NCI-H524 (cell line): ENCODE results near the gene MAP6.
A peak's percentile ranks its signal among the peaks of the same experiment; 100 is the strongest.
"Not testable (repeated sequence)": the region's sequence is repeated elsewhere in the genome, so short reads cannot be mapped to it uniquely, and the experiment has no call there.

Experiments
- DNase-seq, 2 experiments: peaks; one replicate each; lab custom pipeline; 2025; lab: John Stamatoyannopoulos, UW

Gene MAP6

DNA sequence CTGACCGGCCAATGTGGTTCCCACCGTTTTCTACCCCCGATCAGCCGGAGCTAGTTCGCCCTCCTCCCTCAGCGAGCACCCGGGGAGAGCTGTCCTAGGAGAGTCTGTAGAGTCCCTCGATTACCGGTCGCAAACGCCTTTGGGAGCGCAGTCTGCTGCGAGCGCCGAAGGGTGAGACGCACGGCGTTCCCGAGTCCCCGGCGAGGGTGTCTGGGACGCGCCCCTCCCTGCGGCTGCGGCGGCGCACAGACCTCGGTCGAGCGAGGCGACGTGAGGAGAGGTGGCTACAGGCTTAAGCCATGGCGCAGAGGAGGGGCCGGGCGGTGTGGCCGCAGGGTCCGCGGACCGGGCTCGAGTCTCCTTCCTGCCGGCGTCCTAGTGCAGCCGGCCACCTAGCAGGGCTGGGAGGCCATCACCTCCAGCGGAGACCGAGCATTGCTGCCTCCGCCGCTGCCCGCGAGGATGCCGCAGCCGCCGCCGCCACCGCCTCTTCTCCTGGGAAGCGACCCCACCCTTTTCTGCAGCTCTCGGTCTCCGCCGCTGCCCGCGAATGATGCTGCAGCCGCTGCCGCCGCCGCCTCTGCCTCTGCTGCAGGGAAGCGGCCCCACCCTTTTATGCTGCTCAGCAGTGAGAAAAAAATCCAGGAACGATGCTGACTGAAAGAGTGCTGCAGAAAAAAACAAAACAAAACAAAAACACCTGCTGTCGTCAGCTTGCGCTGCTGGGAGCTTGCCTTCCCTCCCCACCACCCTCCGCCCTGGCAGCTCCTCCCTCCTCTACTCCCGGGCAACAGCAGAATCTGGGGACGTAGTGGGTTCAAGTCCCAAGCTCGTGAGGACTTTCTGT, at the start of gene MAP6:
Gene MAP6 (minus strand): TSS at position 588 of the 847 bp plus-strand sequence. CDS start 669 bp downstream, outside the sequence.
- peak; percentile 23 to 41 for DNase-seq

DNA sequence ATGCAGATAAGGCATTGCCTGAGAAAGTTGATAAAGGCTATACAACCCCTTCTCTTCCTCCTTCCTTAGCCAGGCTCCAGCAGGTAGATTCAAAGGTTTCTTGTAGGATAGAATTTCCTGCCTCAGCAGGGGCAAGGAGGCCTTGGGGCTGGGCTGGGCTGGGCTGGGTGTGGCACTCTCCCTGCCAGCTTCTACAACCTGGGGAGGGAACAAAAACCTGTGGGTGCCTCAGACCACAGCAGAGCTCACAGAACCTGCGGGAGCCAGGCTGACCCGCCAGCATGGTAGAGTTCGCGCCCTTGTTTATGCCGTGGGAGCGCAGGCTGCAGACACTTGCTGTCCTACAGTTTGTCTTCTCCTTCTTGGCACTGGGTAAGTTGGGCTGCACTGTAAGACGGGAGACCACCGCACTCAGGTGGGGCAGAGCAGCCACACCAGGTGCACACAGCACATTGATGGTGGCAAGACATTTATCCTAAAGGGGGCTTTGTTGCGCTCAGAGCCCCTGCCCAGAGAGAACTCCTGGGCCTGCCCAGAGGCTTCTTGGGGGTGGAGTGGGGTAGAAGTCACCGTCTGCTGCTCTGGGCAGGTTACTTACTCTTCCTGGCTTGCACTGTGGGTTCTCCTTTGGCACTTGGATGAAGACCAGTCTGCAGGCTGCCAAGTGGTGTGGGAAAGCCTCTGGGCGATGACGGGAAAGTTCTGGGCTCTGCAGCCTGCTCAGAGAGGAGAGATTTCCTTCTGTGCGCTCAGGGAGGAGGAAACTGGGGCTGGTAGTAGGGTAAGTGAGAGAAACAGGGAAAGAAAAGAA, 49.0 kb upstream of the MAP6 start, which contains the start of gene MOGAT2:
Gene MOGAT2 (plus strand): TSS at position 231 of the 811 bp plus-strand sequence. CDS start 51 bp downstream, at position 282.
- no peak for DNase-seq

- no peak for DNase-seq
These were observed 47.8 kb upstream of the MAP6 start for GRCh38 chr11:75716659-75717058.

DNA sequence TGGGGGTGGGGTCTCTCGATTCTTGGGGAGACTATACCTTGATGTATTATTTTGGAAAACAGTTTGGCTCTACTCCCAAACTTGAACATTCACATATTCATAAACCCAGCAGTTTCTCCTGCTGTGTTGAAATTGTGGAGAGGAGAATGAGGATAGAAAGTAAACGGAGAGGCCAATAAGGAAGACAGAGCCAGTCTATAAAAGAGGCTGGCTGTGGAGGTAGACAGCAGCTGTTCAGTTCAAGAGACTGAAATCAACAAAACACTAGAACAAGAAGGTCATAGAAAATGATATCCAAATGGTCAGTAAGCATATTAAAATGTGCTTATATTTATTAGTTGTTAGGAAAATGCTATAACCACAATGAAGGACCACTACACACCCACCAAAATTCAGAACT, 46.9 kb upstream of the MAP6 start:
- no peak for DNase-seq

DNA sequence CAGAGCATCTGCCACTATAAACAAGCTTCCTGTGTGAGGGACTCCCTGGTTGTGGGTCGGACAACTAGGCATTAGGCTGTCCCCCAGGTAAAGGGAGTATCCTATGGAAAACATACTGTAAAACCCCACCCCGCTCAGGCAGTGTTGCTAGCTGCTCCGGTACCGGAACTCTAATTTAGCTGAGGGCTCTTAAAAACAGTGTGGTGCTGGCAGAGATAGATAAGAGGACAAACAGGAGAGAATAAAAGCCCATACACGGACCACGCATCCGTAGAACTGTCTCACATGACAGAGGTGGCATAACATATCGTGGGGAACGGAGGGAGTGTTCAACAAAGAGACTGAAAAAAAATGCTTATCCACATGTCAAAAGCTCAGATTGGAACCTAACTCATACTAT, 45.4 kb upstream of the MAP6 start:
- DNase-seq = no peak

DNA sequence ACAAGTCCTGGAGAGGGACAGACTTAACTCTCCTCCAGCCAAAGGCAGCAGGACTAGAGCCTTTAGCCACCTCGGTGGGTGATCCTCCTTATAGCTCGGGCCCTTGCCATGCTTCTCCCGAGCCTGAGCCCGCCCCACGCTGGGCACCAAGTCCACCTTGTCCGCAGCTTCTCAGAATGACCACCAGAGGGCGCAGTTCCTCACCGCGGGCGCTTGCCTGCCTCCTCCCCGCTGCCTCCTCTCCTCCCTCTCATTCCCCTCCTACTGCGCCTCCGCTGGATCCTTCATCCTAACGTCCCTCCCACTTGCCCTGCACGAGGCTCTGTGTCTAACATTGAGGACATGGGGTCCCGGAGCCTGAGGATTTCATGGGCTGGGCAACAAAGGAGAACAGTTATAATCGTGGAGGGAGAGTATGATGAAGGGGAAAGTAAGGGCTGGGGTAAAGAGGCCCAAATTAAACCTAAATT, 37.5 kb upstream of the MAP6 start:
- DNase-seq = peak; percentile 45 to 63

DNA sequence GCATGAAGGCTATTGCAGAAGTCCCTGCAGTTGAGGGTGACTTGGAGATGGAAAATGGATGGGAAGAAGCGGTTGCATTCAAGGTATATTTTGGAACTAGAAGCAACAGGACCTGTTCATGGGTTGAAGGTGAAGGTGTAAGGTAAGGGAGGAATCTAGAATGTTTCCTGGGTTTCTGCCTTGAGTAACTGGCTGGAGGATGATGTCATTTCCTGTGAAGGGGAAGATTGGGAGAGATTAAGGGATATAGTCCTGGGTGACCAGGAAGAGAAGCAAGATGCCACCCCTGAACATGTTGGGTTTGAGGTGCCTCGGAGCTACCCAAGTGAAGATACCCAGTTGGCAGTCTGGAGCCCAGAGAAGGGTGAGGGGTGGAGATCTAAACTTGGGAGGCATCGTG, 36.7 kb upstream of the MAP6 start:
- no peak for DNase-seq

GRCh38 chr11:75703695-75704237, 34.9 kb upstream of the MAP6 start:
- DNase-seq = no peak

DNA sequence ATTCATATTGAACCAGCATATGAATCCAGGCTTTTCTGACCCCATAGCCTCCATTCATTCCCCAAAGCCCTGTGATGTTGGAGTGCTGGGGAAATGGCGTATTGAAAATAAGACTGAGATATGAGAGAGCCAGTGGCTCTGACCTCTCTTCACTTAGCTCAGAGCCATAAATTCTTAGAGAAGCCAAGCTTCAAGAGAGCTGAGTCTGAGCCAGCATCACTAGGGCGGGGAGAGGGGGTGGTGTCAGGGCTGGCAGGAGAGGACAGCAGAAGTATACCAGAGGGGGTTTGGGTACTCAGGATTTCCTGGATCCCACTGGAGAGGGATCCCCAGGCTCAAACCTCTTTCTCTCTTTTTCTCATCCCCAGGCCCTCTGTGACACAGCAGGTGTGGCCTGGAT, 32.1 kb upstream of the MAP6 start:
- no peak for DNase-seq

- no peak for DNase-seq
These were observed 29.2 kb upstream of the MAP6 start for GRCh38 chr11:75697906-75698581.

DNA sequence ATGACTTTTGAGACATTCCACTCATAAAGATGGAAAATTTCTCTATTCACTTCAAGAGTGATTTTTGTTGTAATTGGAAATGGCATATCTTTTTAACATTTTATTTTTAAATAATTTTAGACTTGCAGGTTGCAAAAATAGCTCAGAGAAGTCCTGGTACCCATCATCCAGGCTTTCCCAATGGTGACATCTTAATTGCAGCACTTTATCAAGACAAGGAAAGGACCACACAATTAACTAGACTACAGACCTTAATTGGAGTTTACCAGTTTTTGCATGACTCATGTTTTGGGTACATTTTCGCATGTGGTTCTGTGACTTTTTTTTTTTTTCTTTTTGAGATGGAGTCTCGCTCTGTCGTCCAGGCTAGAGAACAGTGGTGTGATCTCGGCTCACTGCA, 23.0 kb upstream of the MAP6 start:
- DNase-seq = no peak

DNA sequence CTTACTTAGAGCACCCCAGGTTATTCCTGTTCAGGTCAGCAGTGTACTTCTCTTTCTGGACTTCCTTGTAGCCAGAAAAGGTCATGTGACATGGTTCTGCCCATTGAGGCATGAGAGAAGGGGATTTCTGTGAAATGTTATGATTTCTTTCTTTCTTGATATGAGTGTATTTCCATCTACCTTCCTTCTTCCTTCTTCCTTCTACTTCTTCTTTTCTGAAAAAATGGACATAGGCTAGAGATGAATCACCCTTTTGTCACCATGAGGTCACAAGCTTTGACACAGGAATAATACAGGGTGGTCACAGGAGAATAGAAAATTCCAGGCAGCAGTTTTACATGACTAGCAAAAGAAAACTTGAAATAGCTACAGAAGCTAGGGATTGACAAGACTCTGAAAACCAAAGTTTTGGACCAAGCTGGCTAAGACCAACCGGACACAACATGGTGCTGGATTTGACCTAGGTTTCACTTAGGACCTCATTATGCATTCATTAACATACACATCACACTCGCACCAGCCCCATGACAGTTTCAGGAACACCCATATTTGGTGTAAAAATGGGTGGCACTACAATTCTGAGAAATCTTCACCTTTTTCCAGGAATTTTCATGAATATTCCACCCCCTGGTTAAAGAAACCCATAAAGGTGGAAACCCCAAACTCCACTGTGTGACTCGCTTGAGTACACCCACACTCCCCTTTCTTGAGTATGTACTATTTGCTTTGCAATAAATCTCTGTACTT, 21.2 kb upstream of the MAP6 start:
- no peak for DNase-seq

DNA sequence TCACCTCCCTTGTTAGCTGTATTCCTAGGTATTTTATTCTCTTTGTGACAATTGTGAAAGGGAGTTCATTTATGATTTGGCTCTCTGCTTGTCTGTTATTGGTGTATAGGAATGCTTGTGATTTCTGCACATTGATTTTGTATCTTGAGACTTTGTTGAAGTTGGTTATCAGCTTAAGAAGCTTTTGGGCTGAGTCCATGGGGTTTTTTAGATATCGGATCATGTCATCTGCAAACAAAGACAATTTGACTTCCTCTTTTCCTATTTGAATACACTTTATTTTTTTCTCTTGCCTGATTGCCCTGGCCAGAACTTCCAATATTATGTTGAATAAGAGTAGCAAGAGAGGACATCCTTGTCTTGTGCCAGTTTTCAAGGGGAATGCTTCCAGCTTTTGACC, 15.0 kb upstream of the MAP6 start:
- DNase-seq = not testable (repeated sequence)

GRCh38 chr11:75679566-75679965, 10.7 kb upstream of the MAP6 start:
- no peak for DNase-seq

DNA sequence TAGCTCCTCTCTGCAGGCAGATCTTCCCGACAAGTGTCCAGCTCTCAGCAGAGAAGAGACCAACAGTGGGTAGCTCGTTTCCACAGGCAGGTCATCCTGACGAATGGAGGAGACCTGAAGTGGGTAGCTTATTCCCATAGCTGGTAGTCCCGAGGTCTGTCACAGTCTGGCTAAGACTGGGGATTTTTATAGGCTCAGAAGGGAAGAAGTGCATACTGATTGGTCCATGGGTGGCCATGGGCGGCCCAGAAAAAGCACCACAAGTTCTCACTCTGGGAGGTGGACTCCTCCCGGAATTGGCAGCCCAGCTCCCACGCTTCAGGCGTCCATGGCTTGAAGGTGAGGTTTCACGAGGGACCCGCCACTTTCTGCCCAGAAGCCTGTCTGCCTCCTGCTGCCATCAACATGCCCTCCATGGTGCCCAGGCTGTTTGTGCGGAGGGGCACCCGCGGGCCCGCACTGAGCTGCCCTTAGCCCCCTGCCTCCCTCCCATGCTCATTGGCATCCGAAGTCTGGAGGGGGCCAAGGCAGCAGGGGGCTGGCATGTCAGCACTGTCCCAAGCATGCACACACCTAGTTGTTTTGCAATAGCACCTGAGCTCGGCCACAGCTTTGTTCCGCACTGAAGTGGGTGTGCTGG, 9.9 kb upstream of the MAP6 start:
- no peak for DNase-seq

GRCh38 chr11:75677909-75678308, 9.1 kb upstream of the MAP6 start:
- DNase-seq = peak in 1 of 2 experiments; percentile 49

DNA sequence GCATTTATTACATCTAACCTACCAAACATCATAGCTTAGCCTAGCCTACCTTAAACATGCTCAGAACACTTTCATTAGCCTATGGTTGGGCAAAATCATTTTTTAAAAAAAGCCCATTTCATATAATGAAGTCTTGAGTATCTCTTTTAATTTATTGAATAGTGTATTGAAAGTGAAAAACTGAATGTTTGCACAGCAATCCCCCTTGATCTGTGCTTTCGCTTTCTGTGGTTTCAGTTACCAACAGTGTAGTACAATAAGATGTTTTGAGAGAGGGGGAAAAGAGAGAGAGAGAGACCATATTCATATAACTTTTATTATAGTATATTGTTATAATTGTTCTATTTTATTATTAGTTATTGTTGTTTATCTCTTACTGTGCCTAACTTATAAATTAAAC, 8.4 kb upstream of the MAP6 start:
- DNase-seq = no peak

- DNase-seq = no peak
These were observed 5.2 kb upstream of the MAP6 start for GRCh38 chr11:75673977-75674582.

DNA sequence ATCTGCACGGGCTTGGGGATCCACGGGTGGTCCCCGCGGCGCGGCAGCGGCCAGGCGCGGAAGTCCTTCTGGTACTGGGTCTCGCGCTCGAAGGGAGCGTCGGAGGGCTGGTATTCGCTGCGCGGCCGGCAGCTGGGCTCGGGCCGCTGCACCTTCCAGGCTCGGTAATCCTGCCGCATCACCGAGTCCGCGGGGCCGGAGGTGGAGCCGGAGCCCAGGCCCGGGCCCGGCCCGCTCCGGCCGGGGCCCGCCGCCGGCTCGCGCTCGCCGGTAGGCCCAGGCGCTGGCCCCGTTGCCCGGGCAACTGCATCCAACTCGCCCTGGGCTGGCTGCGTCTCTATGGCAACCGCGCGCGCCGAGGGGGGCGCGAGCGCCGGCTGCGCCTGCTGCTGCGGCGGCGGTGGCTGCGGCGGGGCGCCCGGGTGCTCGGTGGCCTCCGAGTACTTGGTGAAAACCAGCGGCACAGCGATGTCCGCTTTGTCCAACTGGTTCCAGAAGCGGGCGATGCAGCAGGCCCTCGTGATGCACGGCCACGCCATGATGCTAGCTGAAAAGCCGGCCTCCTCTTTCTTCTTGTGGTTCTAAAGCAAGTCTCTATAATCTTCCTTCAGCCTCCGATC, 897 bp downstream of the MAP6 start:
- peak; percentile 36 to 79 for DNase-seq
